ENCODE measurements around the gene RALGAPA2.
A peak's percentile ranks its signal among the peaks of the same experiment; 100 is the strongest.

DNA sequence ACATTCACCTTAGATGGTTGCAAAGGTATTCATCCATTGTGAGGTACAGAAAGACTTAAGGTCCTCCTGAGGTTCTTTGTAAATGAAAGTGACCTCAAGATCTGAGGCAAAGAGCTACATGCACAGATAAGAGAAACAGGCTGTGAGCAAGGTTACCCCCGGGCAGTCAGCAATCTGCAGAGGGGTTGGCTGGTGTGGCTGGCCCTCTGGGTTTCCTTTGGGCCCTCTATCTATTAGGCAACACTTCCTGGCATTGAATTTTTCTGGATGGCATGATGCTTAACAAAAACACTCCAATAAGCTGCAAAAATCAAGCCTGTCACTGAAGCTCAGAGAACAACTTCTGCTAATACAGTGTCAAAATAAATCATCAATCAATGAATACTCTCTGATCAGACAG is 48.9 kb upstream of the RALGAPA2 start:
- TF ChIP-seq, protein P1, sequence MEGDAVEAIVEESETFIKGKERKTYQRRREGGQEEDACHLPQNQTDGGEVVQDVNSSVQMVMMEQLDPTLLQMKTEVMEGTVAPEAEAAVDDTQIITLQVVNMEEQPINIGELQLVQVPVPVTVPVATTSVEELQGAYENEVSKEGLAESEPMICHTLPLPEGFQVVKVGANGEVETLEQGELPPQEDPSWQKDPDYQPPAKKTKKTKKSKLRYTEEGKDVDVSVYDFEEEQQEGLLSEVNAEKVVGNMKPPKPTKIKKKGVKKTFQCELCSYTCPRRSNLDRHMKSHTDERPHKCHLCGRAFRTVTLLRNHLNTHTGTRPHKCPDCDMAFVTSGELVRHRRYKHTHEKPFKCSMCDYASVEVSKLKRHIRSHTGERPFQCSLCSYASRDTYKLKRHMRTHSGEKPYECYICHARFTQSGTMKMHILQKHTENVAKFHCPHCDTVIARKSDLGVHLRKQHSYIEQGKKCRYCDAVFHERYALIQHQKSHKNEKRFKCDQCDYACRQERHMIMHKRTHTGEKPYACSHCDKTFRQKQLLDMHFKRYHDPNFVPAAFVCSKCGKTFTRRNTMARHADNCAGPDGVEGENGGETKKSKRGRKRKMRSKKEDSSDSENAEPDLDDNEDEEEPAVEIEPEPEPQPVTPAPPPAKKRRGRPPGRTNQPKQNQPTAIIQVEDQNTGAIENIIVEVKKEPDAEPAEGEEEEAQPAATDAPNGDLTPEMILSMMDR (IDR thresholded peaks at IDR 0.05) = no peak
- TF ChIP-seq POLR2A (IDR thresholded peaks at IDR 0.05; ENCODE audit: low read depth) = no peak
- no peak for TF ChIP-seq EP300 (IDR thresholded peaks at IDR 0.05)
- TF ChIP-seq POLR2AphosphoS5 (IDR thresholded peaks at IDR 0.05) = peak in 1 of 2 donors; percentile 20

Measured in esophagus muscularis mucosa (tissue), 4 donors.